IMR-90 (cell line): ENCODE data around the gene MFNG. TPM values are rescaled to one million over a fixed set of nuclear protein-coding genes. Genes with fewer than 3 reads are reported as not detected.

ENCODE experiments used
- ATAC-seq: fragments of 200-7000 bp; cut with Tn5 transposase; 2 replicates; pipeline ENCODE4 v1.9.1; 2020; ENCODE audit warnings: low read depth, mild to moderate bottlenecking, moderate library complexity
- BruUV-seq: library from RNA; stranded (reverse); fragments of 400-500 nt; replicated peaks from 2 replicates; lab custom pipeline; 2021; lab: Mats Ljungman, UMichigan
- CTCF ChIA-PET: fragments of 300-600 bp; formaldehyde crosslinking; extraction: SDS; loops from one replicate; lab custom pipeline; 2021; ENCODE audit warnings: antibody characterized with exemption; lab: Yijun Ruan, JAX
- POLR2A ChIA-PET: fragments of 300-600 bp; sonication (Branson Sonifier 250); formaldehyde crosslinking; loops from one replicate; lab custom pipeline; 2022; ENCODE audit warnings: antibody characterized with exemption; ENCODE audit not compliant: unreplicated experiment; lab: Charles Lee
- DNase-seq: peaks from one replicate; pipeline ENCODE4 v3.0.0; 2013
- H2AFZ ChIP-seq: replicated peaks from 2 replicates; pipeline ENCODE3; 2013; ENCODE audit warnings: low read length, mild to moderate bottlenecking; ENCODE audit not compliant: poor library complexity
- H2AK5ac ChIP-seq: 2 replicates; pipeline ENCODE4 v1.6.1; 2013; ENCODE audit warnings: low read depth, low read length, inconsistent platforms
- H2AK9ac ChIP-seq: replicated peaks from 2 replicates; pipeline ENCODE3; 2013; ENCODE audit warnings: mild to moderate bottlenecking, low read depth, low read length, moderate library complexity; ENCODE audit not compliant: poor library complexity
- H2BK120ac ChIP-seq: 2 replicates; pipeline ENCODE4 v1.6.1; 2013; ENCODE audit warnings: low read depth, low read length, inconsistent platforms
- H2BK15ac ChIP-seq: 3 replicates; pipeline ENCODE4 v1.6.1; 2013; ENCODE audit warnings: low read depth, low read length, inconsistent platforms
- H2BK20ac ChIP-seq: 2 replicates; pipeline ENCODE4 v1.6.1; 2013; ENCODE audit warnings: low read depth, mild to moderate bottlenecking, inconsistent platforms, low read length, moderate library complexity
- H2BK5ac ChIP-seq: 2 replicates; pipeline ENCODE4 v1.6.1; 2013; ENCODE audit warnings: mild to moderate bottlenecking, low read depth, low read length, inconsistent platforms; ENCODE audit not compliant: poor library complexity, severe bottlenecking
- H3K14ac ChIP-seq: replicated peaks from 2 replicates; pipeline ENCODE4 v1.6.1; 2013; ENCODE audit warnings: low read depth, low read length, inconsistent platforms
- H3K18ac ChIP-seq: 2 replicates; pipeline ENCODE4 v1.6.1; 2013; ENCODE audit warnings: low read depth, low read length, control low read depth
- H3K23ac ChIP-seq: 2 replicates; pipeline ENCODE4 v1.6.1; 2013; ENCODE audit warnings: low read depth, low read length, inconsistent platforms
- H3K27ac ChIP-seq: 2 replicates; pipeline ENCODE4 v1.5.1; 2013; ENCODE audit warnings: mild to moderate bottlenecking, control low read depth, low read length; ENCODE audit not compliant: insufficient read depth
- H3K27me3 ChIP-seq: 2 replicates; pipeline ENCODE4 v1.6.1; 2013; ENCODE audit warnings: low read length; ENCODE audit not compliant: control insufficient read depth, insufficient read depth
- H3K36me3 ChIP-seq: 2 replicates; pipeline ENCODE4 v1.6.1; 2013; ENCODE audit warnings: low read length, mixed read lengths; ENCODE audit not compliant: control insufficient read depth, insufficient read depth
- H3K4ac ChIP-seq: 2 replicates; pipeline ENCODE4 v1.6.1; 2013; ENCODE audit warnings: low read depth, low read length, inconsistent platforms
- H3K4me1 ChIP-seq: 2 replicates; pipeline ENCODE4 v1.6.1; 2013; ENCODE audit warnings: low read length, mixed read lengths; ENCODE audit not compliant: control insufficient read depth, insufficient read depth
- H3K4me2 ChIP-seq: 2 replicates; pipeline ENCODE4 v1.6.1; 2013; ENCODE audit warnings: low read depth, mild to moderate bottlenecking, control low read depth, low read length, moderate library complexity
- H3K4me3 ChIP-seq: 2 replicates; pipeline ENCODE4 v1.5.1; 2013; ENCODE audit warnings: low read depth, mild to moderate bottlenecking, control low read depth, low read length, moderate library complexity; ENCODE audit not compliant: insufficient read depth
- H3K56ac ChIP-seq: 2 replicates; pipeline ENCODE4 v1.6.1; 2013; ENCODE audit warnings: low read length, inconsistent platforms; ENCODE audit not compliant: insufficient read depth; ENCODE audit errors: extremely low read depth
- H3K79me1 ChIP-seq, 2 experiments: 2 replicates each; pipeline ENCODE4 v1.6.1; 2013; ENCODE audit warnings: low read length in 2 of 2, inconsistent platforms in 1 of 2, low read depth in 1 of 2
- H3K9ac ChIP-seq: 2 replicates; pipeline ENCODE4 v1.6.1; 2013; ENCODE audit warnings: low read depth, low read length, control low read depth
- H3K9me1 ChIP-seq: 2 replicates; pipeline ENCODE4 v1.6.1; 2013; ENCODE audit warnings: low read length, inconsistent platforms; ENCODE audit not compliant: insufficient read depth
- H3K9me3 ChIP-seq: 2 replicates; pipeline ENCODE4 v1.6.1; 2013; ENCODE audit warnings: low read length; ENCODE audit not compliant: control insufficient read depth, insufficient read depth
- H4K20me1 ChIP-seq: 2 replicates; pipeline ENCODE4 v1.6.1; 2013; ENCODE audit warnings: low read length, inconsistent platforms; ENCODE audit not compliant: insufficient read depth
- H4K5ac ChIP-seq: 2 replicates; pipeline ENCODE4 v1.6.1; 2013; ENCODE audit warnings: mild to moderate bottlenecking, low read depth, low read length, control low read depth
- H4K8ac ChIP-seq, 2 experiments: 2 replicates each; pipeline ENCODE4 v1.6.1; 2013; ENCODE audit warnings: low read depth in 2 of 2, low read length in 2 of 2, control low read depth in 1 of 2, inconsistent platforms in 1 of 2
- H4K91ac ChIP-seq: 2 replicates; pipeline ENCODE4 v1.6.1; 2013; ENCODE audit warnings: low read depth, low read length, inconsistent platforms; ENCODE audit not compliant: insufficient read depth
- CEBPB ChIP-seq: IDR thresholded peaks from 2 replicates; pipeline ENCODE4 v1.6.1; 2012; ENCODE audit warnings: low read depth, low read length, improper control_type of control experiment
- FOS ChIP-seq: fragments of 150-350 bp; IDR thresholded peaks from 2 replicates; pipeline ENCODE4 v1.6.1; 2016; ENCODE audit warnings: low read depth, low read length
- RAD21 ChIP-seq: IDR thresholded peaks from 2 replicates; pipeline ENCODE4 v1.6.1; 2012; ENCODE audit warnings: low read length, improper control_type of control experiment
- RCOR1 ChIP-seq: IDR thresholded peaks from 2 replicates; pipeline ENCODE4 v1.6.1; 2012; ENCODE audit warnings: mild to moderate bottlenecking, low read length, improper control_type of control experiment; ENCODE audit not compliant: insufficient replicate concordance
- WGBS, 2 experiments: methylation state at CpG; one replicate each; pipeline versions ENCODE4 v1.1.5 to v1.1.7; 2013; ENCODE audit warnings: missing lambda C conversion rate in 2 of 2; ENCODE audit not compliant: insufficient read length in 1 of 2; ENCODE audit errors: extremely low coverage in 2 of 2; 5-methylcytosine and 5-hydroxymethylcytosine counted together
- dilution Hi-C: fragments of 300-500 bp; cut with HindIII; formaldehyde crosslinking; loops from one replicate; pipeline ENCODE4 v1.14.3; 2018; ENCODE audit warnings: low sequenced_read_pairs; ENCODE audit not compliant: unreplicated experiment
- in situ Hi-C: fragments of 300-500 bp; cut with MboI; formaldehyde crosslinking; loops from 3 replicates; pipeline ENCODE4 v1.14.3; 2019; ENCODE audit warnings: low sequenced_read_pairs, inconsistent platforms, mixed read lengths
- intact Hi-C: fragments of 100-400 bp; cut with micrococcal nuclease; formaldehyde crosslinking; loops from 2 replicates; pipeline ENCODE4 v1.10.0; 2022
- polyA plus RNA-seq, 3 experiments: library from polyadenylated mRNA; depleted of rRNA; stranded (reverse); fragments of >200 nt; gene quantifications; 2 replicates each; pipeline ENCODE4 v1.2.3, GENCODE V29; 2012; ENCODE audit warnings: low replicate concordance in 1 of 3
- total RNA-seq: library from RNA; depleted of rRNA; stranded (reverse); fragments of >200 nt; gene quantifications from 2 replicates; pipeline ENCODE4 v1.2.3, GENCODE V29; 2012

MFNG gene
- total and polyA plus RNA-seq, 2 of the 4 experiments (the other 2 are of a cell fraction) = 0.15 TPM; not detected in 1

DNA sequence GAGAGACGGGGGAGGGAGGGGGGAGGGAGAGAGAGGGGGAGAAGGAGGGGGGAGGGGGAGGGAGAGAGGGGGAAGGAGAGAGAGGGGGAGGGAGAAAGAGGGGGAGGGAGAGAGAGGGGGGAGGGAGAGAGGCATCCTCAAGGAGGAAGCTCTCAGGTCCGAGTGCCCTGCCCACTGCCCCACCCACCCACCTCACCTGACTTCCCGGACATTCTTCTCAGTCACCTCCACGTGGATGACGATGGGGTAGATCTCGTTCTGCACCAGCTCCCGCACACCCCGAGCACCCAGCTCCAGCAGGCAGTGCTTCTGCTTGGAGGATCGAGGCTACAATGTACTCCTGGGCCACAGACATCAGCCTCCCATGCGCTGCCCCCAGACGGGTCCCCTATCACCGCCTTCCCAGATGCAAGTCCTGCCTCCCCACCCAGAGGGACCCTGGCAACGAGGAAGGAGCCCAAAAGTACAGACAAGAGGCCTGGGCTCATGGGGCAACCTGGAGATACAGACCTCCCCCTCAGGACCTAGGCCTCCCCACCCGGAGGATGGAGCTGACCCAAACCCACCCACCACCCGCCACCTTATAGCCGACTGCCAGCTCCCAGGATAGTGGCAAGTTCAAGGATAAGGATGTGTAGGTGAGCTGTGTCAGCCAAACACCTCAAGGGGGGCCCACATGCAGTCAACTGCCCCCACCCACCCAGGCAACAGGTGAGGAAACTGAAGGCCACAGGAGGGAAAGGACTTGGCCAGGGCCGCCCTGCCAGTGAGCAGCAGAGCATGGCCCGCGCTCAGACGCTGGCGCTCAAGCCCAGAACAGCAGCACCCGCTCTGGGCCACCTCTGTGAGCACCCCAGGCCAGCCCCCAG, 5.6 kb upstream of the MFNG start:
- ATAC-seq = no peak
- Histone ChIP-seq H3K56ac (no peak overlapping the region), H3K18ac (no peak overlapping the region), H2BK120ac (no peak overlapping the region), H4K8ac (no peak overlapping the region), H3K4me3 (no peak overlapping the region), H3K79me1 (no peaks in the 10 kb centered on the region), H2BK5ac (no peak overlapping the region), H3K36me3 (peaks cover 2% of the 10 kb centered on the region; the same call in 1 of the 2 replicates), H3K4me1 (peaks cover 5% of the 10 kb centered on the region), H2AK9ac (peak overlapping the region; percentile 50), H4K20me1 (peaks cover 5% of the 10 kb centered on the region; the same call in 1 of the 2 replicates), H3K9ac (no peak overlapping the region), H3K4me2 (no peak overlapping the region), H3K9me1 (0 out of 2 replicates have a peak, but pooled peaks cover 1% of the 10 kb centered on the region), H3K9me3 (no peaks in the 10 kb centered on the region), H3K27ac (no peak overlapping the region), H4K5ac (no peak overlapping the region), H2AFZ (no peak overlapping the region), H2BK15ac (no peak overlapping the region), H2AK5ac (no peak overlapping the region), H2BK20ac (no peak overlapping the region), H3K27me3 (no peaks in the 10 kb centered on the region), H3K4ac (no peak overlapping the region), H3K23ac (no peak overlapping the region), H4K91ac (no peak overlapping the region), H3K14ac (no peak overlapping the region)
- no peak for DNase-seq
- TF ChIP-seq RAD21 (no peak), FOS (no peak), RCOR1 (no peak), CEBPB (no peak)
- intact Hi-C loops (no loop called here), in situ Hi-C loops (no loop called here), dilution Hi-C loops (no loop called here)
- ChIA-PET POLR2A (interaction anchor here (0.6 kb wide), 1 partner anchor 16 kb away, joined by 5 read pairs; no protein-coding TSS in a partner anchor), CTCF (no interaction called here)
- 81% methylated on average over 4 of the region's 22 CpGs; no CpG with 5 or more reads in 1 of the 2 experiments for WGBS, 2 experiments
- BruUV-seq = no TSS peak
